Mesendoderm (in vitro differentiated cells): ENCODE measurements around the gene CYP46A1.
A peak's percentile ranks its signal among the peaks of the same experiment; 100 is the strongest.

Experiments
- DNase-seq: peaks from one replicate; pipeline ENCODE4 v3.0.0; 2013
- H2AK5ac ChIP-seq: 2 replicates; pipeline ENCODE4 v1.6.1; 2013; ENCODE audit warnings: low read length, inconsistent platforms
- H2BK120ac ChIP-seq: 2 replicates; pipeline ENCODE4 v1.6.1; 2013; ENCODE audit warnings: low read depth, mild to moderate bottlenecking, low read length, moderate library complexity, mixed read lengths
- H2BK15ac ChIP-seq: replicated peaks from 2 replicates; pipeline ENCODE4 v1.6.1; 2013; ENCODE audit warnings: low read depth, mild to moderate bottlenecking, moderate library complexity
- H2BK5ac ChIP-seq: 2 replicates; pipeline ENCODE4 v1.6.1; 2013; ENCODE audit warnings: low read length, inconsistent platforms
- H3K18ac ChIP-seq: 2 replicates; pipeline ENCODE4 v1.6.1; 2013; ENCODE audit warnings: mild to moderate bottlenecking, low read length, mixed read lengths
- H3K23ac ChIP-seq: one replicate; pipeline ENCODE4 v1.6.1; 2013; ENCODE audit warnings: low read length
- H3K27ac ChIP-seq: 2 replicates; pipeline ENCODE4 v1.5.1; 2013; ENCODE audit warnings: low read depth, mild to moderate bottlenecking, inconsistent platforms, low read length, moderate library complexity
- H3K27me3 ChIP-seq: 2 replicates; pipeline ENCODE4 v1.6.1; 2013; ENCODE audit warnings: low read length, control low read depth, mild to moderate bottlenecking, inconsistent platforms; ENCODE audit not compliant: insufficient read depth, poor library complexity
- H3K36me3 ChIP-seq: 2 replicates; pipeline ENCODE4 v1.6.1; 2013; ENCODE audit warnings: low read length, inconsistent platforms; ENCODE audit not compliant: control insufficient read depth, insufficient read depth
- H3K4ac ChIP-seq: one replicate; pipeline ENCODE4 v1.6.1; 2013; ENCODE audit warnings: low read depth, mild to moderate bottlenecking, low read length, moderate library complexity
- H3K4me1 ChIP-seq: 2 replicates; pipeline ENCODE4 v1.6.1; 2013; ENCODE audit warnings: low read depth, low read length, inconsistent platforms; ENCODE audit not compliant: control insufficient read depth
- H3K4me2 ChIP-seq: 2 replicates; pipeline ENCODE4 v1.6.1; 2013; ENCODE audit warnings: low read length
- H3K4me3 ChIP-seq: 2 replicates; pipeline ENCODE4 v1.5.1; 2013; ENCODE audit warnings: mild to moderate bottlenecking, low read length
- H3K56ac ChIP-seq: one replicate; pipeline ENCODE4 v1.6.1; 2013; ENCODE audit warnings: low read length
- H3K79me1 ChIP-seq: 2 replicates; pipeline ENCODE4 v1.6.1; 2013; ENCODE audit warnings: low read length, inconsistent platforms
- H3K79me2 ChIP-seq: 2 replicates; pipeline ENCODE4 v1.6.1; 2013; ENCODE audit warnings: mild to moderate bottlenecking, low read length; ENCODE audit not compliant: control insufficient read depth, insufficient read depth
- H3K9ac ChIP-seq: 2 replicates; pipeline ENCODE4 v1.6.1; 2013; ENCODE audit warnings: low read length, inconsistent platforms
- H4K5ac ChIP-seq: one replicate; pipeline ENCODE4 v1.6.1; 2013; ENCODE audit warnings: low read length
- H4K8ac ChIP-seq: one replicate; pipeline ENCODE4 v1.6.1; 2013; ENCODE audit warnings: low read depth, mild to moderate bottlenecking, control low read depth, low read length, moderate library complexity
- WGBS: extraction: QIAGEN DNeasy Blood & Tissue Kit; methylation state at CpG from one replicate; pipeline ENCODE4 v1.1.7; 2013; ENCODE audit warnings: low lambda C conversion rate, missing lambda C conversion rate; ENCODE audit not compliant: insufficient coverage; ENCODE audit errors: extremely low coverage; 5-methylcytosine and 5-hydroxymethylcytosine counted together

CYP46A1 gene

DNA sequence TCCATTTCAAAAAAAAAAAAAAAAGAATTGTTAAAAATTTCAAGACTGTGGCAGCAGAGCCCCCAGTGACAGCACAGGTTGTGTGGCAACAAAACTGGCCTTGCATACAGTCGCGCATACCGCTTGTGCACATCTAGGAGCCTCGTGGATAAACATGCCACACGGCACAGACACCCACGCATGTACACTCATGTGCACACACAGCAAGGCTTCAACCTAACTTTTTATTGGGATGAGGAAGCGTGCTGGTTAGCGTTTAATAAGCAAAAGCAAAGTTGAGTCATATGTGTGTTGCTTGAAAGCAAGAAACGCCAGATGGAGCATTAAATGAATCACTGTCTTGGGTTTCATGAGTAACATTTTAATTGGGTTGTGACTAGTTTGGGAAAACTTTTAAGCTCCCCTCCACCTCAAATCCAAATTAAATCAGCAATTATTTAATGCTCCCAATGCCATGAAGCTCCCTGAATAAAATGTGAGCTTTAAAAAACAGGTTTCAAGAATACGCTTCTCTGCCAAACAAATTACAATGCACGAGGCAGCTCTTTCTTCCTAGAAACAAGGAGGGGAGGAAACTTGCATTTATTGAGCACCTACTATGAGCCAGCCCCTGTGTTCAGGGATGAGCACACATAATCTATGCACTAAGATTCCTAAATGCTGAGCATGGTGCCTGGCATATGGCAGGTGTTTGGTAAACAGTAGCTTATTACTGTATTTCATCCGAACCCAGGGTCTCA, 73.4 kb downstream of the CYP46A1 start:
- Histone ChIP-seq H4K5ac (no peak overlapping the region), H3K4ac (no peak overlapping the region), H3K4me1 (no peaks in the 10 kb centered on the region), H2BK15ac (no peak overlapping the region), H3K4me3 (no peak overlapping the region), H3K79me2 (no peaks in the 10 kb centered on the region), H2BK5ac (no peak overlapping the region), H3K27me3 (no peaks in the 10 kb centered on the region), H3K79me1 (no peaks in the 10 kb centered on the region), H3K36me3 (no peaks in the 10 kb centered on the region), H3K4me2 (no peak overlapping the region), H2AK5ac (no peak overlapping the region), H2BK120ac (no peak overlapping the region), H3K23ac (no peak overlapping the region), H3K27ac (no peak overlapping the region), H3K9ac (no peak overlapping the region), H3K56ac (no peak overlapping the region), H4K8ac (no peak overlapping the region), H3K18ac (no peak overlapping the region)
- no peak for DNase-seq
- WGBS, result no CpG with 5 or more reads among the region's 12 CpGs

DNA sequence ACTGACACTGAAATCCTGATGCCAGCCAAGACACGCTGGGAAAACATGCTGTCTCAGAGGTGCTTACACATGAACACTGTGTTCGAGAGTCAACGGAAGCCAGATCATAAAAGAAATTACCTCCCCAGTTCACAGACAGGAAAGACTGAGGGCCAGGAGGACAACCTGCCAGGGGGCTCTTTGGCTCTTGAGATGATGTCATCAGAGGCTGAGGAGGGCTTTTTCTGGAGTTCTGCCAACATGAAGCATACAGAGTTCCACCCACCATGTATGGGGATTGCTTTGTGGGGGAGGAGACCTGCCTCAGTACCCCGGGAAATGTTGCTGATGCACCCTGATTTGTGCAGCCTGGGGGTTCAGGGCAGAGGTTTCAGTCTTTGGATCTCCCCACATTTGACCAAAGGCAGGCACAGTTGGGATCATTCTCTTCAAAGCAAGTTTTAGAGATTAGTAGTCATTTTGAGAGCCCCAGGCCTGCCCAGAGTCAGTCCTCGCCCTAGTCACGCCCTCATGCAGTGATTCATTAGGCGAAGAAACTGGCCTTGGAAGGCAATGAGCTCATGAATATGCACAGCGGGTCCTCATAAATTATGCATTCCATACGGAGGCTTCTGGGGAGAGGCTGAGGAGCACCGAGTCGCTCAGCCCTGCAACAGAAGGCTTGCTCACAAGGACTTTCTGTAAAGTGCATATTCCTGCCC, 74.2 kb downstream of the CYP46A1 start:
- H3K4me3 ChIP-seq, result no peak overlapping the region
- H2BK120ac ChIP-seq, result no peak overlapping the region
- H3K79me1 ChIP-seq, result no peaks in the 10 kb centered on the region
- H3K4ac ChIP-seq, result no peak overlapping the region
- WGBS, result no CpG with 5 or more reads among the region's 11 CpGs
- H3K4me2 ChIP-seq, result no peak overlapping the region
- no peak overlapping the region for H3K23ac ChIP-seq
- no peak overlapping the region for H4K8ac ChIP-seq
- H3K27ac ChIP-seq, result no peak overlapping the region
- no peak overlapping the region for H2AK5ac ChIP-seq
- no peaks in the 10 kb centered on the region for H3K27me3 ChIP-seq
- H3K36me3 ChIP-seq, result no peaks in the 10 kb centered on the region
- H3K79me2 ChIP-seq, result no peaks in the 10 kb centered on the region
- H3K56ac ChIP-seq, result no peak overlapping the region
- no peak overlapping the region for H2BK15ac ChIP-seq
- no peak overlapping the region for H4K5ac ChIP-seq
- H3K18ac ChIP-seq, result no peak overlapping the region
- no peaks in the 10 kb centered on the region for H3K4me1 ChIP-seq
- H2BK5ac ChIP-seq, result no peak overlapping the region
- H3K9ac ChIP-seq, result no peak overlapping the region
- DNase-seq, result peak; percentile 88

- no CpG with 5 or more reads among the region's 7 CpGs for WGBS
- Histone ChIP-seq H3K4me2 (no peak overlapping the region), H3K27ac (no peak overlapping the region), H3K9ac (no peak overlapping the region), H3K79me2 (no peaks in the 10 kb centered on the region), H2BK5ac (no peak overlapping the region), H2BK15ac (no peak overlapping the region), H3K4me3 (no peak overlapping the region), H2BK120ac (no peak overlapping the region), H3K56ac (no peak overlapping the region), H2AK5ac (no peak overlapping the region), H3K36me3 (no peaks in the 10 kb centered on the region), H3K79me1 (no peaks in the 10 kb centered on the region), H4K5ac (no peak overlapping the region), H3K23ac (peak overlapping the region; percentile 37), H3K18ac (no peak overlapping the region), H3K4me1 (no peaks in the 10 kb centered on the region), H4K8ac (no peak overlapping the region), H3K4ac (no peak overlapping the region), H3K27me3 (no peaks in the 10 kb centered on the region)
- DNase-seq, result no peak
These were observed 74.9 kb downstream of the CYP46A1 start for GRCh38 chr14:99758872-99759545.

GRCh38 chr14:99759546-99759925, 75.4 kb downstream of the CYP46A1 start:
- Histone ChIP-seq H2BK15ac (no peak overlapping the region), H3K4me2 (no peak overlapping the region), H4K5ac (no peak overlapping the region), H3K56ac (no peak overlapping the region), H3K18ac (no peak overlapping the region), H3K9ac (no peak overlapping the region), H3K27ac (no peak overlapping the region), H3K4ac (no peak overlapping the region), H4K8ac (no peak overlapping the region), H3K4me1 (no peaks in the 10 kb centered on the region), H3K36me3 (no peaks in the 10 kb centered on the region), H3K79me1 (no peaks in the 10 kb centered on the region), H3K4me3 (no peak overlapping the region), H3K27me3 (no peaks in the 10 kb centered on the region), H2BK5ac (no peak overlapping the region), H2BK120ac (no peak overlapping the region), H3K79me2 (no peaks in the 10 kb centered on the region), H2AK5ac (no peak overlapping the region), H3K23ac (peak overlapping the region; percentile 37)
- WGBS, result no CpG with 5 or more reads among the region's 9 CpGs
- DNase-seq, result no peak

- DNase-seq, result no peak
- Histone ChIP-seq H2BK120ac (no peak overlapping the region), H3K23ac (no peak overlapping the region), H3K4me2 (no peak overlapping the region), H3K27ac (no peak overlapping the region), H3K79me2 (no peaks in the 10 kb centered on the region), H2BK15ac (no peak overlapping the region), H3K36me3 (no peaks in the 10 kb centered on the region), H2BK5ac (no peak overlapping the region), H3K4me3 (no peak overlapping the region), H4K8ac (no peak overlapping the region), H2AK5ac (no peak overlapping the region), H3K4ac (no peak overlapping the region), H3K27me3 (no peaks in the 10 kb centered on the region), H3K79me1 (no peaks in the 10 kb centered on the region), H4K5ac (no peak overlapping the region), H3K18ac (no peak overlapping the region), H3K4me1 (no peaks in the 10 kb centered on the region), H3K56ac (no peak overlapping the region), H3K9ac (no peak overlapping the region)
- WGBS, result no CpG with 5 or more reads among the region's 5 CpGs
These were observed 76.7 kb downstream of the CYP46A1 start for GRCh38 chr14:99760817-99761216.
